H1 (cell line): ENCODE measurements around the gene LY6G6C. TPM values are rescaled to one million over a fixed set of nuclear protein-coding genes. Genes with fewer than 3 reads are reported as not detected.

Experiments
- CTCF ChIA-PET: fragments of 300-600 bp; sonication (Branson Sonifier 250); formaldehyde crosslinking; loops from one replicate; lab custom pipeline; 2021; ENCODE audit not compliant: partially characterized antibody; lab: Charles Lee
- POLR2A ChIA-PET: fragments of 300-600 bp; sonication (Branson Sonifier 250); formaldehyde crosslinking; loops from one replicate; lab custom pipeline; 2021; ENCODE audit warnings: inconsistent platforms; ENCODE audit not compliant: partially characterized antibody; lab: Charles Lee
- DNase-seq, 2 experiments: peaks; one replicate each; pipeline versions ENCODE4 v3.0.0 to v3.0.0-alpha.2; 2010 to 2022; ENCODE audit warnings: low spot score in 2 of 2, low read depth in 1 of 2, mixed read lengths in 1 of 2
- FAIRE-seq: peaks from 2 replicates; lab custom pipeline; 2011; peaks lifted over from hg19 to GRCh38; lab: Jason Lieb, UNC
- H2AFZ ChIP-seq: 2 replicates; pipeline ENCODE4 v1.8.1; 2012; ENCODE audit warnings: low read length, inconsistent platforms
- H2AK5ac ChIP-seq: 2 replicates; pipeline ENCODE4 v1.6.1; 2013; ENCODE audit warnings: low read depth, low read length
- H2BK120ac ChIP-seq: replicated peaks from 2 replicates; pipeline ENCODE3; 2013; ENCODE audit warnings: low read depth, low read length, inconsistent platforms
- H2BK12ac ChIP-seq: 2 replicates; pipeline ENCODE4 v1.6.1; 2013; ENCODE audit warnings: low read depth, low read length
- H2BK15ac ChIP-seq: 2 replicates; pipeline ENCODE4 v1.6.1; 2013; ENCODE audit warnings: low read length
- H2BK20ac ChIP-seq: 2 replicates; pipeline ENCODE4 v1.6.1; 2013; ENCODE audit warnings: low read length
- H2BK5ac ChIP-seq: 2 replicates; pipeline ENCODE4 v1.6.1; 2013; ENCODE audit warnings: low read depth, low read length
- H3K14ac ChIP-seq: 2 replicates; pipeline ENCODE4 v1.6.1; 2013; ENCODE audit warnings: inconsistent platforms; ENCODE audit not compliant: insufficient read length
- H3K18ac ChIP-seq: 2 replicates; pipeline ENCODE4 v1.6.1; 2013; ENCODE audit warnings: low read length; ENCODE audit errors: extremely low read depth
- H3K23ac ChIP-seq: 2 replicates; pipeline ENCODE4 v1.6.1; 2013; ENCODE audit warnings: inconsistent platforms; ENCODE audit not compliant: insufficient read length
- H3K23me2 ChIP-seq: 2 replicates; pipeline ENCODE4 v1.6.1; 2013; ENCODE audit warnings: low read depth, low read length
- H3K27ac ChIP-seq: 2 replicates; pipeline ENCODE4 v1.6.1; 2011; ENCODE audit warnings: low read depth, low read length, inconsistent platforms
- H3K27me3 ChIP-seq, 4 experiments: replicated peaks in 1 of 4; 1 replicate in 1 of 4; 2 replicates in 3 of 4; pipeline versions ENCODE4 v1.6.1 to v1.8.1; 2011 to 2013; ENCODE audit warnings: low read length in 3 of 4, mild to moderate bottlenecking in 3 of 4, inconsistent platforms in 2 of 4, mixed read lengths in 2 of 4, moderate library complexity in 1 of 4; ENCODE audit not compliant: control insufficient read depth in 3 of 4, insufficient read depth in 3 of 4; ENCODE audit errors: extremely low read depth in 1 of 4
- H3K36me3 ChIP-seq, 4 experiments: 2 replicates each; pipeline versions ENCODE4 v1.6.1 to v1.8.1; 2011 to 2013; ENCODE audit warnings: mild to moderate bottlenecking in 4 of 4, low read length in 3 of 4, moderate library complexity in 2 of 4, control low read depth in 1 of 4, inconsistent platforms in 1 of 4; ENCODE audit not compliant: insufficient read depth in 4 of 4, control insufficient read depth in 2 of 4
- H3K4ac ChIP-seq: replicated peaks from 2 replicates; pipeline ENCODE3; 2013; ENCODE audit warnings: low read length, low read depth, mixed read lengths, inconsistent platforms; ENCODE audit not compliant: insufficient read length
- H3K4me1 ChIP-seq, 4 experiments: replicated peaks in 1 of 4; 1 replicate in 1 of 4; 2 replicates in 3 of 4; pipeline versions ENCODE4 v1.6.1 to v1.8.1; 2011 to 2013; ENCODE audit warnings: low read length in 3 of 4, inconsistent platforms in 2 of 4, mixed read lengths in 1 of 4; ENCODE audit not compliant: insufficient read depth in 4 of 4, control insufficient read depth in 3 of 4
- H3K4me2 ChIP-seq, 2 experiments: 2 replicates each; pipeline versions ENCODE4 v1.6.1 to v1.8.1; 2011 to 2013; ENCODE audit warnings: low read depth in 2 of 2, low read length in 2 of 2, control low read depth in 1 of 2, inconsistent platforms in 1 of 2, mild to moderate bottlenecking in 1 of 2; ENCODE audit not compliant: insufficient read depth in 1 of 2
- H3K4me3 ChIP-seq, 4 experiments: fragments of 200-600, 300-600 bp in 1 of 4; sonication (generic), shearing (Covaris generic), sonication (Bioruptor Twin) in 1 of 4; 2 replicates each; pipeline versions ENCODE4 v1.5.1 to v1.8.1; 2011 to 2016; ENCODE audit warnings: low read length in 4 of 4, low read depth in 3 of 4, control low read depth in 2 of 4, inconsistent platforms in 2 of 4, mild to moderate bottlenecking in 2 of 4, mixed read lengths in 1 of 4, moderate library complexity in 1 of 4; ENCODE audit not compliant: insufficient read depth in 2 of 4; ENCODE audit errors: extremely low read depth in 1 of 4
- H3K56ac ChIP-seq: replicated peaks from 2 replicates; pipeline ENCODE3; 2013; ENCODE audit warnings: low read depth, mild to moderate bottlenecking, mixed read lengths, low read length, inconsistent platforms; ENCODE audit not compliant: insufficient read length
- H3K79me1 ChIP-seq: 2 replicates; pipeline ENCODE4 v1.6.1; 2013; ENCODE audit warnings: low read depth, low read length, control low read depth
- H3K79me2 ChIP-seq, 2 experiments: 2 replicates each; pipeline versions ENCODE4 v1.6.1 to v1.8.1; 2012 to 2013; ENCODE audit warnings: low read length in 2 of 2, mild to moderate bottlenecking in 2 of 2, inconsistent platforms in 1 of 2; ENCODE audit not compliant: insufficient read depth in 2 of 2, control insufficient read depth in 1 of 2
- H3K9ac ChIP-seq, 4 experiments: replicated peaks in 1 of 4; 1 replicate in 1 of 4; 2 replicates in 3 of 4; pipeline versions ENCODE4 v1.6.1 to v1.8.1; 2011 to 2013; ENCODE audit warnings: low read depth in 3 of 4, low read length in 3 of 4, control low read depth in 2 of 4, mild to moderate bottlenecking in 2 of 4, moderate library complexity in 2 of 4, inconsistent platforms in 1 of 4; ENCODE audit errors: extremely low read depth in 1 of 4
- H3K9me3 ChIP-seq, 2 experiments: 2 replicates each; pipeline versions ENCODE4 v1.6.1 to v1.8.1; 2012 to 2013; ENCODE audit warnings: mild to moderate bottlenecking in 2 of 2, moderate library complexity in 2 of 2, control low read depth in 1 of 2, inconsistent platforms in 1 of 2, low read depth in 1 of 2, low read length in 1 of 2, mixed read lengths in 1 of 2; ENCODE audit not compliant: insufficient read depth in 2 of 2
- H4K20me1 ChIP-seq, 2 experiments: replicated peaks in 1 of 2; 2 replicates each; pipeline versions ENCODE3 to v1.8.1; 2011 to 2013; ENCODE audit warnings: inconsistent platforms in 2 of 2, low read length in 2 of 2, mild to moderate bottlenecking in 1 of 2; ENCODE audit not compliant: insufficient read depth in 2 of 2, control insufficient read depth in 1 of 2
- H4K5ac ChIP-seq: 2 replicates; pipeline ENCODE4 v1.6.1; 2013; ENCODE audit warnings: low read length, low read depth, mixed read lengths, inconsistent platforms; ENCODE audit not compliant: insufficient read length
- H4K8ac ChIP-seq: 2 replicates; pipeline ENCODE4 v1.8.0; 2013; ENCODE audit warnings: mild to moderate bottlenecking, moderate library complexity, low read length, inconsistent platforms; ENCODE audit not compliant: insufficient read depth; ENCODE audit errors: extremely low read depth
- H4K91ac ChIP-seq: replicated peaks from 2 replicates; pipeline ENCODE3; 2013; ENCODE audit warnings: low read length, mixed read lengths, inconsistent platforms; ENCODE audit not compliant: insufficient read length
- CBX5 ChIP-seq: fragments of 300-800, 300-1000 bp; sonication (generic); IDR thresholded peaks from 2 replicates; pipeline ENCODE4 v1.7.1; 2016; ENCODE audit warnings: antibody characterized with exemption, low read length, low read depth
- EP300 ChIP-seq, 2 experiments: IDR thresholded peaks; 1 replicate in 1 of 2; 2 replicates in 1 of 2; pipeline ENCODE4 v1.6.1; 2011 to 2012; ENCODE audit warnings: low read depth in 2 of 2, low read length in 2 of 2, mild to moderate bottlenecking in 2 of 2, borderline replicate concordance in 1 of 2, inconsistent platforms in 1 of 2, moderate library complexity in 1 of 2
- HDAC6 ChIP-seq: IDR thresholded peaks from one replicate; pipeline ENCODE4 v1.7.1; 2012; ENCODE audit warnings: low read depth, mild to moderate bottlenecking, inconsistent platforms, low read length, moderate library complexity
- SIN3A ChIP-seq, 2 experiments: IDR thresholded peaks in 1 of 2; conservative IDR thresholded peaks in 1 of 2; 2 replicates each; pipeline ENCODE4 v1.6.1; 2011 to 2012; ENCODE audit warnings: low read length in 2 of 2, improper control_type of control experiment in 1 of 2, low read depth in 1 of 2, mild to moderate bottlenecking in 1 of 2
- TAF7 ChIP-seq: optimal IDR thresholded peaks from 2 replicates; pipeline ENCODE3; 2011; ENCODE audit warnings: low read depth, mild to moderate bottlenecking, inconsistent platforms, low read length, moderate library complexity, borderline replicate concordance
- WGBS, 2 experiments: shearing (Covaris generic) in 1 of 2; methylation state at CpG; one replicate each; pipeline versions ENCODE4 v1.1.6 to v1.1.7; 2013 to 2015; ENCODE audit warnings: low lambda C conversion rate in 2 of 2, mixed read lengths in 2 of 2, inconsistent platforms in 1 of 2, low coverage in 1 of 2, missing lambda C conversion rate in 1 of 2; ENCODE audit not compliant: insufficient replicate concordance in 2 of 2, insufficient coverage in 1 of 2, insufficient read length in 1 of 2; ENCODE audit errors: extremely low coverage in 1 of 2, missing lambda C conversion rate in 1 of 2; 5-methylcytosine and 5-hydroxymethylcytosine counted together
- polyA plus RNA-seq, 7 experiments: library from polyadenylated mRNA; depleted of rRNA in 3 of 7; stranded (reverse) in 5 of 7; unstranded in 2 of 7; fragments of >200 nt in 5 of 7; fragments of 200-250 nt in 2 of 7; gene quantifications; 1 replicate in 5 of 7; 2 replicates in 1 of 7; 4 replicates in 1 of 7; pipeline versions ENCODE4 v1.2.1 to v1.2.3, GENCODE V29; 2011 to 2013; ENCODE audit warnings: missing spikeins in 2 of 7, mixed read lengths in 2 of 7
- total RNA-seq: library from RNA; stranded (reverse); fragmentation: NEBNext Ultra II Directional; extraction: Animal tissue kit (Norgen Biotek cat#: 25700); gene quantifications from 2 replicates; pipeline ENCODE4 v1.2.1, GENCODE V29; 2021
- TF ChIP-seq, protein P1 (sequence below), 3 experiments: IDR thresholded peaks; 1 replicate in 2 of 3; 2 replicates in 1 of 3; pipeline versions ENCODE4 v1.5.1 to v1.6.1; 2011; ENCODE audit warnings: low read length in 3 of 3, mild to moderate bottlenecking in 3 of 3, inconsistent platforms in 2 of 3, low read depth in 1 of 3, moderate library complexity in 1 of 3; ENCODE audit not compliant: insufficient read depth in 1 of 3; ENCODE audit errors: control extremely low read depth in 1 of 3

LY6G6C gene
- total and polyA plus RNA-seq, 2 of the 8 experiments (the other 6 are each of a cell fraction or from before 2014, with no cell fraction given), result 0.23 TPM; not detected in 1

DNA sequence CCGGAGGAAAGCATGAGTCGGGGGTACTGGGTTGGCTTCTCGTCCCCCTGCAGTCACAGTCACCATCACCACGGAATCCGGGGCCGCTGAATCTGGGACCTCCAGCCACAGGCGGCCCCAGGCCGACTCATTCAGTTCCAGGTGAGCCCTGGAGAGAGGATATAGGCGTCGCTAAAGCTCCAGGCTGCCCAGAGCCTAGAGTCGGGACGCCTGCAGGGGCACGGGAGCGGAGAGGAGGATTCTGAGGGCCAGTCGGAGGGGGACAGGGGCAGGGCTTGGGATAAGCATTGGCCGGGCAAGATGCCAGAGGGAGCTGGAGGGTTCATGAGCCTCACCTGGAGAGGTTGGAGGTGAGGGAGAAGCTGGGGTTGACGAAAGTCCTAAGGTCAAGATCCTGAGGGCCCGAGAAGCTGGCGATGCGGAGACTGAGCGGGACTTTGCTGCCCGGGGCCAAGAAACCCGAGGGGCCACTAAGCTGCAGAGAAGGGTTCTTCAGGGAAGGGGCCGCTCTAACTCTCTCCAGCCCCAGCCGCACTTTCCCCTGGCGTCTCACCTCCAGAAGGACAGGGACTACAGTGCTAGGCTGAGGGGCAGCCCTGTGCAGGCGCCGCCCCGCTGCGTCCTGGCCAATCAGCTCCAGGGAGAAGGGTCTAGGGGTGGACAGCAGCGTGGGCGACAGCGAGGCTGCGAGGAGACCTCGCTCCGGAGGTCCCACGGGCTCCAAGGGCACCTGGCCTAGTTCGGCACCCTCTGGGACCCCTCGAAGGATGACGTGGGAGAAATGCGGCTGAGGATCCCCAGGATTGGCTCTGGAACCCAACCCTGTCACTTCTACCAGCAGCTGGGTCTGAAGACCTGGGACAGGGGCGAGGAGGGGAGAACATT is 44.6 kb upstream of the LY6G6C start:
- peak in 1 of 2 experiments; percentile 78 for DNase-seq
- Histone ChIP-seq H4K5ac (no peak overlapping the region), H3K23ac (no peak overlapping the region), H3K4me2 (peak overlapping the region; percentile 31 to 77), H2BK15ac (no peak overlapping the region), H2AK5ac (no peak overlapping the region), H3K4me1 (peaks cover 0 to 11% (median under 1%) of the 10 kb centered on the region in 4 experiments; a peak in 4 of 7 replicates), H3K23me2 (peaks cover 3% of the 10 kb centered on the region; the same call in 1 of the 2 replicates), H3K18ac (no peak overlapping the region; the same call in 1 of the 2 replicates), H3K27me3 (no peaks in the 10 kb centered on the region), H4K20me1 (no peaks in the 10 kb centered on the region), H2BK120ac (no peak overlapping the region), H3K36me3 (peaks cover 0 to 9% (median 0%) of the 10 kb centered on the region in 4 experiments; a peak in 3 of 8 replicates), H3K56ac (no peak overlapping the region), H2BK12ac (no peak overlapping the region), H4K91ac (no peak overlapping the region), H4K8ac (peak overlapping the region; percentile 35; the same call in 1 of the 2 replicates), H3K79me1 (no peaks in the 10 kb centered on the region), H3K9me3 (no peaks in the 10 kb centered on the region), H3K9ac (no peak overlapping the region; a peak in 4 of 7 replicates), H2BK20ac (no peak overlapping the region), H3K14ac (no peak overlapping the region), H3K4ac (no peak overlapping the region), H3K79me2 (no peaks in the 10 kb centered on the region), H3K4me3 (peak overlapping the region in 3 of 4 experiments; percentile 22 to 52 (median 43); a peak in 6 of 8 replicates), H2BK5ac (0 out of 2 replicates have a peak overlapping the region, but pooled peaks have one; percentile 9), H3K27ac (no peak overlapping the region), H2AFZ (peak overlapping the region; percentile 88; the same call in 1 of the 2 replicates)
- no peak for FAIRE-seq
- CTCF ChIA-PET, result interaction anchor here (0.6 to 2.2 kb wide), 21 partner anchors 9 to 157 kb away, joined by 3 to 23 read pairs (median 4); partner anchors contain the start of genes CLIC1, DDAH2, LSM2 and LY6G5C
- WGBS, 2 experiments, result 47% methylated on average over 35 of the region's 42 CpGs; no CpG with 5 or more reads in 1 of the 2 experiments
- POLR2A ChIA-PET, result interaction anchor here (0.6 to 2.0 kb wide), 28 partner anchors 9 to 131 kb away, joined by 3 to 14 read pairs (median 3); partner anchors contain the start of genes CLIC1, DDAH2, EHMT2 and GPANK1
- TF ChIP-seq SIN3A (conservative IDR thresholded peaks at IDR 0.05 in 1 of 2, IDR thresholded peaks at IDR 0.05 in 1 of 2; ENCODE audit: low read depth in 1 of 2, low read length in 2 of 2) (0 out of 4 replicates have a peak, but pooled peaks of 1 of the 2 experiments have one; percentile 28), CBX5 (no peak), HDAC6 (no peak), EP300 (IDR thresholded peaks at IDR 0.05; ENCODE audit: borderline replicate concordance in 1 of 2, low read depth in 2 of 2, low read length in 2 of 2) (no peak; a peak in 1 of 3 replicates), TAF7 (no peak)
- TF ChIP-seq, protein P1, sequence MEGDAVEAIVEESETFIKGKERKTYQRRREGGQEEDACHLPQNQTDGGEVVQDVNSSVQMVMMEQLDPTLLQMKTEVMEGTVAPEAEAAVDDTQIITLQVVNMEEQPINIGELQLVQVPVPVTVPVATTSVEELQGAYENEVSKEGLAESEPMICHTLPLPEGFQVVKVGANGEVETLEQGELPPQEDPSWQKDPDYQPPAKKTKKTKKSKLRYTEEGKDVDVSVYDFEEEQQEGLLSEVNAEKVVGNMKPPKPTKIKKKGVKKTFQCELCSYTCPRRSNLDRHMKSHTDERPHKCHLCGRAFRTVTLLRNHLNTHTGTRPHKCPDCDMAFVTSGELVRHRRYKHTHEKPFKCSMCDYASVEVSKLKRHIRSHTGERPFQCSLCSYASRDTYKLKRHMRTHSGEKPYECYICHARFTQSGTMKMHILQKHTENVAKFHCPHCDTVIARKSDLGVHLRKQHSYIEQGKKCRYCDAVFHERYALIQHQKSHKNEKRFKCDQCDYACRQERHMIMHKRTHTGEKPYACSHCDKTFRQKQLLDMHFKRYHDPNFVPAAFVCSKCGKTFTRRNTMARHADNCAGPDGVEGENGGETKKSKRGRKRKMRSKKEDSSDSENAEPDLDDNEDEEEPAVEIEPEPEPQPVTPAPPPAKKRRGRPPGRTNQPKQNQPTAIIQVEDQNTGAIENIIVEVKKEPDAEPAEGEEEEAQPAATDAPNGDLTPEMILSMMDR (IDR thresholded peaks at IDR 0.05; ENCODE audit: control extremely low read depth in 1 of 3, insufficient read depth in 1 of 3, low read depth in 1 of 3, low read length in 3 of 3), result peak in 1 of 3 experiments; percentile 5; a peak in 1 of 4 replicates
